NT2/D1 (cell line): Measurements from ENCODE around the gene NUDCD2.

Experiments
- DNase-seq: peaks from one replicate; pipeline ENCODE4 v3.0.0-alpha.2; 2011; ENCODE audit warnings: low read depth, low spot score
- H3K27me3 ChIP-seq: 2 replicates; pipeline ENCODE4 v1.6.0; 2011; ENCODE audit warnings: mild to moderate bottlenecking; ENCODE audit not compliant: insufficient read length, insufficient read depth
- H3K36me3 ChIP-seq: 2 replicates; pipeline ENCODE4 v1.6.1; 2011; ENCODE audit warnings: mild to moderate bottlenecking, low read length, mixed read lengths; ENCODE audit not compliant: insufficient read depth, insufficient read length
- H3K4me1 ChIP-seq: 2 replicates; pipeline ENCODE4 v1.5.1; 2011; ENCODE audit not compliant: insufficient read depth, insufficient read length
- H3K4me3 ChIP-seq: 2 replicates; pipeline ENCODE4 v1.5.1; 2011; ENCODE audit warnings: low read depth; ENCODE audit not compliant: insufficient read length
- H3K9ac ChIP-seq: 2 replicates; pipeline ENCODE4 v1.6.0; 2011; ENCODE audit warnings: low read depth; ENCODE audit not compliant: insufficient read length
- H3K9me3 ChIP-seq: 2 replicates; pipeline ENCODE4 v1.5.1; 2011; ENCODE audit warnings: mild to moderate bottlenecking, low read length; ENCODE audit not compliant: insufficient read depth
- SUZ12 ChIP-seq: IDR thresholded peaks from 2 replicates; pipeline ENCODE4 v1.6.1; 2011; ENCODE audit not compliant: insufficient read length, insufficient read depth; ENCODE audit errors: extremely low read depth
- YY1 ChIP-seq: IDR thresholded peaks from 2 replicates; pipeline ENCODE4 v1.6.1; 2011; ENCODE audit not compliant: insufficient read length, insufficient read depth
- ZNF274 ChIP-seq: IDR thresholded peaks from 2 replicates; pipeline ENCODE4 v1.6.1; 2011; ENCODE audit warnings: mild to moderate bottlenecking, low read depth, low read length

The NUDCD2 gene

GRCh38 chr5:163451489-163451888 is 8.4 kb downstream of the NUDCD2 start:
- no peak overlapping the region for H3K4me3 ChIP-seq

DNA sequence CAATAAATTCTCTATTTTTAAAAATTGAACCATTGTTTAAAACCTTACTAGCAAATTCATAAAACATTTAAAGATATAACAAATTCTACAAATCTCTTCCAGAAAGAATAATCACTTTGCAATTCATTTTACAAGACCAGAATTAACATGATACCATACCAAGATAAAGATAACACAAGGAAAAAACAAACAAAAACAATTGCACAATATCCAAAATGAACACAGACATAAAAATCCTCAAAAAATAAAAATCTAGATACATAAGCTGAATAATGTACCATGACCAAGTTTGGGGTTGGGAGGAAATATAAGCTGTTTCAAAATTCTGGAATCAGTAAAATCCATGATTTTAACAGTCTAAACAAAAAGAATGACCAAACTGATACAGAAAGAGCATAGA is 11.4 kb downstream of the NUDCD2 start:
- TF ChIP-seq YY1 (no peak), SUZ12 (no peak), ZNF274 (no peak)
- H3K36me3 ChIP-seq, result peaks cover 56% of the 10 kb centered on the region
- no peaks in the 10 kb centered on the region for H3K9me3 ChIP-seq
- no peak for DNase-seq
- H3K4me1 ChIP-seq, result no peaks in the 10 kb centered on the region
- H3K4me3 ChIP-seq, result no peak overlapping the region
- H3K27me3 ChIP-seq, result no peaks in the 10 kb centered on the region
- H3K9ac ChIP-seq, result no peak overlapping the region

More at GRCh38 chr5:163451489-163451888, 8.4 kb downstream of the NUDCD2 start:
- Histone ChIP-seq H3K9ac (no peak overlapping the region), H3K27me3 (no peaks in the 10 kb centered on the region), H3K4me1 (no peaks in the 10 kb centered on the region), H3K36me3 (peaks cover 52% of the 10 kb centered on the region), H3K9me3 (no peaks in the 10 kb centered on the region)
- TF ChIP-seq YY1 (no peak), ZNF274 (no peak), SUZ12 (no peak)
- DNase-seq, result no peak

GRCh38 chr5:163447875-163448274 is 12.0 kb downstream of the NUDCD2 start:
- no peak for DNase-seq
- TF ChIP-seq YY1, result no peak
- no peak for TF ChIP-seq ZNF274
- TF ChIP-seq SUZ12, result no peak
- H3K36me3 ChIP-seq, result peaks cover 61% of the 10 kb centered on the region
- H3K4me1 ChIP-seq, result no peaks in the 10 kb centered on the region
- H3K9me3 ChIP-seq, result no peaks in the 10 kb centered on the region
- no peak overlapping the region for H3K4me3 ChIP-seq
- no peak overlapping the region for H3K9ac ChIP-seq
- H3K27me3 ChIP-seq, result no peaks in the 10 kb centered on the region

- DNase-seq, result no peak
- Histone ChIP-seq H3K27me3 (no peaks in the 10 kb centered on the region), H3K9me3 (no peaks in the 10 kb centered on the region), H3K4me3 (no peak overlapping the region), H3K4me1 (no peaks in the 10 kb centered on the region), H3K9ac (no peak overlapping the region), H3K36me3 (peaks cover 67% of the 10 kb centered on the region)
- TF ChIP-seq YY1, result no peak
- TF ChIP-seq ZNF274, result no peak
- TF ChIP-seq SUZ12, result no peak
Measured at GRCh38 chr5:163447191-163447590, 12.7 kb downstream of the NUDCD2 start.

GRCh38 chr5:163445345-163445744 is 14.6 kb downstream of the NUDCD2 start:
- Histone ChIP-seq H3K27me3 (peaks cover 2% of the 10 kb centered on the region), H3K4me1 (no peaks in the 10 kb centered on the region), H3K4me3 (no peak overlapping the region), H3K9ac (no peak overlapping the region), H3K36me3 (peaks cover 80% of the 10 kb centered on the region), H3K9me3 (no peaks in the 10 kb centered on the region)
- TF ChIP-seq ZNF274, result no peak
- TF ChIP-seq YY1, result no peak
- no peak for TF ChIP-seq SUZ12
- DNase-seq, result no peak

DNA sequence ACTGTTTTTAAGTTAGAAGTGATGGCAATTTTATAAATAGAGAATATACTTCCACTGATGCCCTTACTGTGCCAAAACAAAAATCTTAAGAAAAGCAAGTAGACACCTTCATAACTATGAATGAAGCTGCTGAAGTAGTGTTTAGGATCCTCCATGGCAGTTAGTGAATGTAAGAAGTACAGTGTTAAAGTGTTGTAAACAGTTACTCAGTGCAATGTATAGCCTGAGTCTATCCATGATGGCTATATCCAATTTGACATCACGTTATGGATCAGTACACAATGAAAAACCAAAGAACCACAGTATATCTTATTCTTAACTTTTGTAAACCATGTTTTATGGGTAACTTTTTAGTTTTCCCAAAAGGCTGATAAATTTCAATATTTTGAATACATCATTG is 15.4 kb downstream of the NUDCD2 start:
- Histone ChIP-seq H3K9me3 (no peaks in the 10 kb centered on the region), H3K4me3 (no peak overlapping the region), H3K27me3 (peaks cover 2% of the 10 kb centered on the region), H3K4me1 (no peaks in the 10 kb centered on the region), H3K9ac (no peak overlapping the region), H3K36me3 (peaks cover 88% of the 10 kb centered on the region)
- TF ChIP-seq ZNF274 (no peak), SUZ12 (no peak), YY1 (no peak)
- DNase-seq, result no peak

DNA sequence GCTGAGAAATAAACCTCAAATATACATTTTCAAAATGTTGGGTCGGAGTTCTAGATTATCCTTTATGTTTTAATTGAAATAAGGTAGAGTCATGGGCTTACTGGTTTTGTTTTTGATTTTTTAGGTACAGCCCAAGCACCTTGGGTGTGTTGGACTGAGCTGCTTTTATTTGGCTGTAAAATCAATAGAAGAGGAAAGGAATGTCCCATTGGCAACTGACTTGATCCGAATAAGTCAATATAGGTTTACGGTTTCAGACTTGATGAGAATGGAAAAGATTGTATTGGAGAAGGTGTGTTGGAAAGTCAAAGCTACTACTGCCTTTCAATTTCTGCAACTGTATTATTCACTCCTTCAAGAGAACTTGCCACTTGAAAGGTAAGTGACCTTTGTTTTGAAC is 18.9 kb downstream of the NUDCD2 start:
- no peak for DNase-seq
- Histone ChIP-seq H3K4me3 (no peak overlapping the region), H3K36me3 (peaks cover 64% of the 10 kb centered on the region), H3K9ac (no peak overlapping the region), H3K4me1 (no peaks in the 10 kb centered on the region), H3K27me3 (peaks cover 2% of the 10 kb centered on the region), H3K9me3 (no peaks in the 10 kb centered on the region)
- TF ChIP-seq SUZ12 (no peak), ZNF274 (no peak), YY1 (no peak)

DNA sequence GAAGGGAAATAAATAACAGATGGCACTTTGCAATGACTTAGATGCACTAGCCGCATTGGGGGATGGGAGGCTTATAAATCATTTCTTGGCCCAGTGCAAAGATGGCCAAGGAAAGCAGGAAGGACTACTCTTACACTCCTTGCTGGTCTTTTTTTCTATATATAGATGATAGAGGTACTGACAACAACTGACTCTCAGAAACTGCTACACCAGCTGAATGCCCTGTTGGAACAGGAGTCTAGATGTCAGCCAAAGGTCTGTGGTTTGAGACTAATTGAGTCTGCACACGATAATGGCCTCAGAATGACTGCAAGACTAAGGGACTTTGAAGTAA is 20.8 kb downstream of the NUDCD2 start:
- Histone ChIP-seq H3K36me3 (peaks cover 49% of the 10 kb centered on the region), H3K9ac (peak overlapping the region; percentile 21), H3K4me3 (peak overlapping the region; percentile 24), H3K4me1 (no peaks in the 10 kb centered on the region), H3K9me3 (no peaks in the 10 kb centered on the region), H3K27me3 (peaks cover 2% of the 10 kb centered on the region)
- DNase-seq, result no peak
- TF ChIP-seq YY1 (no peak), ZNF274 (no peak), SUZ12 (no peak)
